HG02973 (cell line): ENCODE measurements around the gene BTBD16.

Source experiments
- ATAC-seq: cut with Tn5 transposase; IDR thresholded peaks from one replicate; pipeline ENCODE4 v1.9.1; 2021; ENCODE audit warnings: moderate library complexity; ENCODE audit not compliant: unreplicated experiment

Gene BTBD16

DNA sequence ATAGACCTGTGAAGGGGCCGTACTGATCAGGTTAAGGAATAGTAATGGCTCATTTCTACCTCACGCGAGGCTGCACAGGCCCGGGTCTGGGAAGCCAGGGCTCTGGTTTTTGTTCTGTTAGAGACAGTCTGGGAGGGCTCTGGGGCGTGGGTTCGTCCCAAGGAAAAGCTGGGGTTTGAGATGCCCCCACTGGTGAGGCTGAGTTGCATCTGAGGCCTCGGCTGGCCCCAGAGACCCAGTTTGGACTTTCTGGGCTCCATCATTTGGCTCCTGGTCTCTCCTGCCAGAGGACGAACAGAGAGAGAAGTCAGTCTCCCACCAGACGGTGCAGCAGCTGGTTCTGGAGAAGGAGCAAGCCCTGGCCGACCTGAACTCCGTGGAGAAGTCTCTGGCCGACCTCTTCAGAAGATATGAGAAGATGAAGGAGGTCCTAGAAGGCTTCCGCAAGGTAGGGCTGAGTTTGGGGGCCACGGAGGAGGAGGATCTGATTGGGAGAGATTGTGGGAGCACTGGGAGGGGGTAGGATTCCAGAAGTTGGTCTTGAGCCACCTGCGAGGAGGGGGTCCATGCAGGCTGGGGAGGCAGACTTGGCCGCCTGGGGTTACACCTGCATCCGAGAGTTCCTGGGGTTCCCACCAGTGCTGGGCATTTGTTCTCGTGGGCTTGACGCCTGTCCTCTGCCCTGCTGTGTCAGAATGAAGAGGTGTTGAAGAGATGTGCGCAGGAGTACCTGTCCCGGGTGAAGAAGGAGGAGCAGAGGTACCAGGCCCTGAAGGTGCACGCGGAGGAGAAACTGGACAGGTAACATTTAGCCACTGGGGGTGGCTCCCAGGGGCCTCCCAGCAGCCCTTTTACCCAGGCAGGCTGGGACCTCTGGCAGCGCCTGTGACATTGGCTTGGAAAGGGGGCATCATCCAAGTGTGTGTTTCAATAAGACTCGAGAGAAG lies 22.5 kb upstream of the BTBD16 start:
- no peak for ATAC-seq

DNA sequence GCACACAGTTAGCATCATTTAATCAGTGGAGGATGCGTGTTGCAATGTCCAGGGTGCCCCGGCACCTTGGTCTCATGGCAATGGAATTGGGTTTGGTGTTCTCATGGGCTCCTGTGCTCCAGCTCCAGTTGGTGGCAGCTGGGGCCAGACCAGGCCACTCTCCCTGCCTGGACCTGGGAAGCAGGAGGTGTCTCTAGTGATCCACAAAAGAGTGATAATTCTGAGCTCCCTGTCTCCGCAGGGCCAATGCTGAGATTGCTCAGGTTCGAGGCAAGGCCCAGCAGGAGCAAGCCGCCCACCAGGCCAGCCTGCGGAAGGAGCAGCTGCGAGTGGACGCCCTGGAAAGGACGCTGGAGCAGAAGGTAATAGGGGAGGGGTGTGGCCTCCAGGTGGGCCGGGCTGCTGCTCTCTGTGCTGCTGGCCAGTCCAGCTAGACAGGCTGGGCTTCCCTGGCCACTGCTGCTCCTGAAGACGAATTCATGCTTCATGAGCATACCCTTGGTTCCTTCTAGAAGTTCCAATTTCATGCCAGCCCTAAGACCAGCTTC lies 21.7 kb upstream of the BTBD16 start:
- no peak for ATAC-seq

DNA sequence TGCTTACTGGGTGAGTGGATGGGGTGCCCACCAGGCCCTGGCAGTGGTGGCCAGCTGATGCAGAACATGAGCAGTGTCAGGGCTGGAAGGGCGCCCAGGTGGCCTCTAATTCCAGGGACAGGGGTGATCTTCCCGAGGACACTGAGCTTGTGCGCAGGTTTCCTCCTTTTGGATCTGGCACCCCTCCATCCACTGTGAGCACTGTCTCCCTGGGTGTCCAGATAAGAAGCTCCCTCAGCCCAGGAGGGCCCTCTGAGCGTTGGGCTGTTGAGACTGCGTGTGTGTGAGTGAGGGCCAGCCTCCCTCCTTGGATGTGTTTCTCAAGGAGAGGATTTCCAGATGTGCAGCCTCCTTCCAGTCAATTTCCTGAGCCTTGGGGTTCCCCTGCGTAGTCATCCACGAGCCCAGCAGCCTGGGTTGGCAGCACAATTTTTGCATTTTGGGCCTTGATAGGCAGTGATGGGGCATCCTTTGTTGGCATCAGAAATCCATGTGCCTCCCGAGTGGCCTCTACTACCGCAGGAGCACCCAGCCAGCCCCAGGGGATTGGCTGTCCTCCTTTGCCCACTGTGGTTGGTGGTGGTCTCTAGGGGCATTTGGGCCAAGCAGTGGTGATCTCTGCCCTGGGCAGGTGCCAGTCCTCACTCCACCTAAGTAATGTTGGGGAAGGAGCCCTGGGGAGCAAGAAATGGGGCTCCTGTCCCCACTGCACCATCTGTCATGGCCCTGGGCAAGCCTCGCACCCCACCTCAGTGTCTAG lies 20.9 kb upstream of the BTBD16 start:
- ATAC-seq = no peak

DNA sequence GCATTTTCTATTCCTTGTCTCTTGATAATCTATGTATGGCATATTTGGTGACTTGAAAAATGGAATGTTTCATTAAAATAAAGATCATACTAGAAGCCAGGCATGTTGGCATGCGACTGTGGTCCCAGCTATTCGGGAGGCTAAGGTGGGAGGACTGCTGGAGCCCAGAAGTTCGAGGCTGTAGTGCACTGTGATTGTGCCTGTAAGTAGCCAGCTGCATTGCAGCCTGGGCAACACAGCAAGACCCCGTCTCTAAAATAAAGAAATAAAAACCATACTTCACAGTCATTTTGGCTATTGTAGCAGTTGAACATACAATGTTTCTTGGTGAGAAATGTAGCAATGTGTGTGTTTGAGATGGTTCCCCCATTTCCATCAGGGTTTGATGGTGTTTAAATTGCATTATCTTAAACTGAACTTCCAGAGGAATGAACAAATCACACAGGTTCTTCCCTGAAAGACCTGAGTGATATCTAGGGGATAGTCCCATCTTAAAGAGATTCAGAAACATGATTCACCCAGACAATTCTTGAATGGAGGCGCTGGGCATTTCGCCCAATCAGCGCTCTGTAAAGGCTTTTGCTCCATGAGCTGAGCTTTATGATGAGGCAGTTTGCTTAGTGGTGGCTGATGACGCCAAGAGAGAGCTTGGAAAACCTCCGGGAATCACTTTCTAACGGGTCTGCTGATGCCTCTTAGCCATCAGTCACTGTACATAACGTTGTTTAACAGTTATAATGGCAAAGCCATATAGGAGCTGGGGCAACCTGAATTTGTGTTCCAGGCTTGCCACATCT lies 19.4 kb upstream of the BTBD16 start:
- no peak for ATAC-seq

DNA sequence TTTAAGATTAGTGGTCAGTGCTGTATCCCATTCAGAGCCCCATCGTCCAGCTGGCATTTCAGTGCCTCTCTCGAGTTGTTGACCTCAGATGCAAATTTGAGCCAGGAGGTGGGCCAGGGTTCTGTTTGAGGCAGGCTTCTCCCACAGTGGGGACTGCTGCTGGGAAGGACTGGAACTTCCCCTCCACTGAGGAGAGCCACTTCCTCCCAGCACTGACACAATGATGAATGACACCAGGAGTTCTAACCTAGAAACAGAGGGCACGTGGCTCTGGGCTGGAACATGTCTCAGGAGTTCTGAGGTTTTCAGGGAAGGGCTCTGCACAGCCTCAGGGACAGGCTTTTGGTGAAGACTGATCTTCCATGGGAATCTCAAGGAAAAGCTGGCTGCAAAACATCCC lies 18.3 kb upstream of the BTBD16 start:
- ATAC-seq = no peak

DNA sequence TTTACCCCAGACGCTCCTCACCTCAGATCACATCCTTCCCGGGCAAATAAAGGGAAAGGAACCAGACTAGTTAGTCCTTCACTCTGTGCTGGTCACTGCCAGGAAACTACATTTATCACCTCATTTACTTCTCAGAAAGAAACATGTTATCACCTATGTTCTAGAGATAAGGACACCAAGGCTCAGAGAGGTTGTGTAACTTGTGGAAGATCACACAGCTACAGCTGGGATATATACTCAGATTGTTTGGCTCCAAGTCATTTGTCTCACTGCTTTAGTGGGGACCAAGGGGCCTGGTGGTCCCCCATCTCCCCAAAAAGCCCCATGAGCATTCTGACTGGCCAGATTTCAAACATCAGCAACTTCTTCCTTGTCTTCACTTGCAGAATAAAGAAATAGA lies 17.5 kb upstream of the BTBD16 start:
- ATAC-seq = no peak

DNA sequence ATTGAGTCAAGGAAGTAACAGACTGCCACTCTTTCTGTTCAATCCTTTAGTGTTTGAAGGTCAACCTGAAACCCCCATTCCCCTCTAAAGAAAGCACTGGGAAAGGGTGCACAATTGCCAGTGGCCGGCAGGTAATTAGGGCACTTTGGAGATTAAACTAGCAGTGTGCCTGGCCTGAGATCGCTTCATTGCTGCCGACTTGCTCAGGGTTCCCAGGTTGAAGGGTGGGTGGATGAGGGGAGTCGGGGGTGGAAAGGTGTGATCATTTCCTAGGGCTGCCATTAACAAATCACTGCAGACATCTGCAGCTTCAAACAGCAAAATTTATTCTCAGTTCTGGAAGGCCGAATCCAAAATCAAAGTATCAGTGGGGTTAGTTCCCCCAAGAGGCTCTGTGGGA lies 16.3 kb upstream of the BTBD16 start:
- no peak for ATAC-seq

DNA sequence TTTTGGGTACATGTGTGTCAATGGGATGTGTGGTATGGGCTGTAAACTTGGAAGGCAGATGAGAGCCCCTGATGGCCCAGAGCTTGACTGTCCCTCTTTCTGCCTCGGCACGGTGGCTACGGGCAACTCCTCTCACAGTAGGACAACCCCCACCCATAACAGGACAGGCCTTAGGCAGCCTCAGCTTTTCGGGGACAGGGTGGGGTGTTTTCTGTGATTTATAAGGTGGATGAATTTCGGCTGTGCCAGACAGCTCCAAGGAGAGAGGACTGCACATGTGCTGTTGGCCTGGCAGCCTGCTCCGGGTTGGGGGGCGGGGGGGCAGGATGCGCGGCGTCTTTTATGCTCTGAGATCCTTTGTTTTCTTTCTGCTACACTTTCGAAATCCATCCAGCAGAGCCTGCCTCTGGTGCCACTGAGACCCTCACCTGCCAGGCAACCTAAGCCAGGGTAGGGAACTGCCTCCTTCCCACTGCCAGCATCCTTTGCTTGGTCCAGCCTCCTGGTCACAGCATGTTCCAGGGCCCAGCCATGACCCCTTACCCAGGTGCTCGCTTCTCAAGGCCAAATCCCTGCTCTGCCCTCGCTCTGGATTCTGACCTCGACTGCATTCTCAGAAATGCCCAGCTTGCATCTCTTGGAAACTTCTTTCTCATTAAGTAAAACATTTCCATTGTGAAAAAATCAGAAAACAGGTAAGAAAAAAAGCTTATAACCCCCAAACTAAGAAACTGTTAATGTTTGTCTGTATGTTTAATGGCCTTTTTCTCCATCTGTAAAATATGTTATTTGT lies 15.4 kb upstream of the BTBD16 start:
- no peak for ATAC-seq

DNA sequence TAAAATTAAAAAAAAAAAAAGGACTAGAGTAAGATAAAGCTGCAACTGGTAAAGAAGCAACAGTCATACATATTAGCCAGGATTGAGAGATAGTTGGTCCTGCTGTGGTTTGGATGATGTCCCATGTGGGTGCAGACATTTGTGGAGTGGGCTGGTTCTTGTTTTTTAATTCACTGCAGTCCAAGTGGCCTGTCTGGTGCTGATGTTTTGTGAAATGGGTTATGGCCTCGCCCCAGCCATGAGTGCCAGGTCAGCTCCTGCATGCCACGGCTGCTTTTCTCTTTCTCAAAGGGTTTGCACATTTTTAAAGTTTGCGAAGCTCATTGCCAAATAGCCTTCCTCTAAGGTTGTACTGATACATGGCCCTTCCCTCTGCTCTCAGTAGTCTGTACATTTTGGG lies 14.1 kb upstream of the BTBD16 start:
- ATAC-seq = no peak

DNA sequence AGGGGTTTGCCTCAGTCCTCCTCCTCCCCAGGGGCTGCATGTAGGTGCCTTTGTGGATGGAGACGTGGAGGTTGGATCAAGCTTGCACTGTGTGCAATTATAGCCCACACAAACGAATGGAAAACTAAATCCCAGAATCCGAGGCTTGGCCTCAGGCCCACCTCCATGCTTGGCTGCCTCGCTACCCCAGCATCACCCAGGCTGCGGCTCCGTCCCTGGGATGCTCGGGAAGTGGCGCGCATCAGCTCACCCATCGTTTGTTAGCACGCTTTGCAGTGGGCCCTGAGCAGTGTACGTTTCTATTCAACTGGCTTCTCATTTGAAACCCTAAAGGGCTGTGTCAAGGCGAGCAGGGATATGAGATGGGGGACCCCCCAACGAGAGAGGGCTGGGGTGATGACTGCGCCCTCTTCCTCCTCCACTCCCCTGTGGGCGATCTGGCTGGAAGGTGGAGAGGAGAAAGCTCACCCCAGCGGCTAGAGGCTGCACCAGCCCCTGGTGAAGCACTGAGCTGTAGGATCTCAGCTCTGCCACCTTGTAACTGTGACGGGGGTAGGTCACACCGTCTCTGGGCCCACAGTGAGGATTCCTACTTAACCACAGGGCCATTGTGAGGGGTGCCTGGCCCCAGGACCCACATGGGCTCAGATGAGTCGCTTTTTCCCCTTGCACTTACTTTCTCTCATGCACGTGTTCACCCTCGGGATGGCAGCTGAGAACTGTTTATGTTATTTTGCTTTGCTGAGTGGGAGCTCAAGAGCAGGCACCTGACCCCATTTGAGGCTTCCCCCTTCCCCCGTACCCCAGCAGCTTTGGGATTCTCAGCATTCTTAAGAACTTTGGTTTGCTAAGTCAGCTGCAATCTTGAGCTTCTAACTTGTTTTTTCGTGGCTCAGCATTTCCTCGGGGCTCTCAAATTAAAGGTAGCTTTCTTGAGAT lies 12.7 kb upstream of the BTBD16 start:
- no peak for ATAC-seq

DNA sequence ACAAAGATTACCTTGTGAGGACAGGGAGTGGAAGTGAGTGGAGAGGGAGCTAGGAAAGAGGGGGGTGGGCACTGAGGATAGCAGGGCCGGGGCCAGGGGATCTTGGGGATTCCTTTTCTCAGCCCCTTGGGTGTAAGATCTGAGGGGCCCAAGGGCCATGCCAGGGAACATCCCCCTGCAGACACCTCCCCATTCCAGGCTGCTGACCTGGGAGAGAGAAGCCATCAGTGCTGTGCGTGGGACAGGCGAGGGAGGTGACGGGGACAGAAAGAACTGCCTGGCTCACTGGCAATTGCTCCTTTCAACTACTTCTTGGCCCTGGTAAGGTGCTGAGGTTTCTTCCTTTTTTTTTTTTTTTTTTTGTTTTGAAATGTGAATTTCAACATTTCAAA lies 12.0 kb upstream of the BTBD16 start:
- no peak for ATAC-seq

DNA sequence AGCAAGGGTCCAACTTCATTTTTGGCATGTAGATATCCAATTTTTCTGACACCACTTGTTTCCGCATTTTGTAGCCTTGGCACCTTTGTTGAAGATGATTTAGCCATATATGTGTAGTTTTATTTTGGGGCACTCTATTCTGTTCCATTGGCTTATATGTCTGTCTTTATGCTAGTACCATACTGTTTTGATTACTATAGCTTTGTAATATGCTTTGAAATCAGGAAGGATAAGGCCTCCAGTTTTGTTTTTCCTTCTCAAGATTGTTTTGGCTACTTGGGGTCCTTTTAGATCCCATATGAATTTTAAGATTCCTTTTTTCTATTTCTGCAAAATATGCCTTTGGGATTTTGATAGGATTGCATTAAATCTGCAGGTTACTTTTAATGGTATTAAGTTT lies 9.5 kb upstream of the BTBD16 start:
- ATAC-seq = no peak

DNA sequence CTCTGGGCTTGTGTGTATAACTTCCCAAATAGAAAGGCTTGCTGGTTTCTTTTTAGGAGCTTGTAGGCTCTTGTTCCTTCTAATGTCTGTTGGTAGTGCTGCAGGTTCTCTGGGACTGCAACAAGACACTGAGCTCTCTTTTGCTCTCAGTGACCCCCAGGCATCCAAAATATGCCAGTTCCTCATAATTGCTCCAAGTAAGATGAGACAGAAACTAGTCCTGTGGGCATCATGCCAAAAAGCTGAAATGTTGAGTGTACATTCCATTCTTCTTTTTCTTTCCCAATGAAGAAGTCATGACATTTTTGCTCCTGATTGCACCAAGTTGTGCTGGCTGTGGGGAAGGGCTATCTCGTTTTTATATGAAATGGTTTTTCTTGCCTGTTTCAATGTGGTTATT lies 7.1 kb upstream of the BTBD16 start:
- ATAC-seq = no peak

DNA sequence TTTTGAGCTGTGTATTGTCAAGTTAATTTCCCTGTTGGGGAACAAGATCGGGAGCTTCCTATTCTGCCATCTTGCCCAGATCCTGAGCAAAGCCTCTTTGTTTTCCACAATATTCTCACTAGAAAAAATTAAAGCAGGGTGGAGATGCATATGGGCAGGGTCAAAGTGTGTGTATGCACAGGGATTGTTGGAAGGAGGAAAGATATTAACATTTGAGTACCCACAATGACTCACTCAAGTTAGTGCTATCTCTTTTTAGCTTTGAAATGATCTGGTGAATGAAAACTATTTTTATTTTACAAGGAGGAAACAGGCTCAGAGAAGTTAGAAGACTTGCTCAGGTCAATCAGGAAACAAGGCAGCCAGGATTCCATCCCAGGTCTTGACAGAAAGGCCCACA lies 6.7 kb upstream of the BTBD16 start:
- ATAC-seq = no peak

DNA sequence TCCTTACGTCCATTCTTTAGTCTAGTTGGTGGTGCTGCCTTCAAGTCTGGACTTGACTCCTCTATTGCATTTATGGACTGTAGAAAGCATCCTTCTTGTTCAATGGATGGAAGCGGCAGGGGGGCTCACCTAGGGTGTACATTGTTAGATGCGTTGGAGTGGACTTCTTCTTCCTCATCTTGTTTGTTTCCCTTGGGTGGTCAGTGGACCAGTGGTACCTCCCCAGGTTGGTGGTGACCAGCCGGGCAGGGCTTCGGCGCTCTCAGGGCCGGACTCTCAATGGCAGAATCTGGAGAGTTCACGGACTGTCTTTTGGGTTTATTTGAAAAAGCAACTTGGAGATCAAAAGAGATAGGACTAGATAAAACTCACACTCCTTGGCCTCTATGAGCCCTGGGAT lies 6.2 kb upstream of the BTBD16 start:
- ATAC-seq = no peak

DNA sequence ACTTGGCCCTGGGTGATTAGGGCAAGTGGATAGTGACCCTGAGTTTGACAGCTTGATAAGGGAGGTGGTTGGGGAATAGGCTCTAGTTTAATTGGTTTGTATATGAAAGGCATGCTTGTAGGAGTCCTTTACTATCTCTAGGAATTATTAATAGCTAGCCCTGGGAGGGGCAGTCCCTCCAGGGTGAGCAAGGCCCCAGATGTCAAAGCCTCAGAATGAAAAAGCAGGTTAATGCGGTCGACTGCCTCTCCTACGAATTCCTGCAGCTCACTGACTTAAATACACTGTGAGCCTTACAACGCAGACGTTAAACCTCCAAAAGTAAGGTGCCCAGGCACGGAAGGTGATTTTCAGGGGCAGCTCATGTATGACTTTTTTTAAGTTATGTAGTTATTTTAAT lies 5.2 kb upstream of the BTBD16 start:
- no peak for ATAC-seq

DNA sequence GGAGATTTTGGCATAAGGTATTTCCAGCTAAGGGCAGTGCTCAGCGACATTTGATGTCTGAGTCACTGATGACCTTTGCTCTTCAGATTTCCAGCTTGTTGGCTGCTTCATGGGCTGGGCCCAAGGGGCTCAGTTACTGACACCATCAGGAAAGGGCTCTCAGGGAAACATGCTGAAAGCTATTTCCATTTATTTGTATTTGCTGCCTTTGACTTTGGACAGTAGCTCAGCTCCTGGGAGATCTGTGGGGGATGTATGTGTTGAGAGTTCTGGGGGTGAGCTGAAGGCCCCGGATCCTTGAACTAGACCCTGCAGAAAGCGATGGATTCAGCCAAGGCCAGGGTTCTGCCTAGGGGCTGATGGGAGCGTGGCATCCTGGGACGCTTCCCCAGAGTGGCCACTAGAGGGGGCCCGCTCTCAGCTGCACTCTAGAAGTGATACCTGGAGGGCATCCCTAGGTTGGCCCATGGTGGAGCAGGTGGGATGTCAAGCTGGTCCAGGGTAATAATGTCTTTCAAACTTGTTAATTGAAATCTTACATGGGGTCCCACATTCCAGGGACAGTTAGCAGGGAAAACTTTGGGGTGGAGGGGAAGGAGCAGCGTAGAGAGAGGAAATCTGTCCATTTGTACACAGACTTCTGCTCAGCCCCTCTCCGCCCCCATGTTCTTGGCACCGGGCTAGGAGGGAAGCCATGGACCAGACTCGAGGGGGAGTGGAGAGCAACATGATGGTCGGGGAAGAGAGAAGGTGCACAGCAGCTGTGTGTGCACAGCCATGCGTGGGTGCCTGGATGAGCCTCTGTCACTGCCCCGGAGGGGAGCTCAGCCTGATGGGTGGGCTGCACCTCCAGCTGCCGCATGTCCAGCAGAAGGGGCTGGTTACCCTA lies 3.0 kb upstream of the BTBD16 start:
- peak; percentile 77 for ATAC-seq

DNA sequence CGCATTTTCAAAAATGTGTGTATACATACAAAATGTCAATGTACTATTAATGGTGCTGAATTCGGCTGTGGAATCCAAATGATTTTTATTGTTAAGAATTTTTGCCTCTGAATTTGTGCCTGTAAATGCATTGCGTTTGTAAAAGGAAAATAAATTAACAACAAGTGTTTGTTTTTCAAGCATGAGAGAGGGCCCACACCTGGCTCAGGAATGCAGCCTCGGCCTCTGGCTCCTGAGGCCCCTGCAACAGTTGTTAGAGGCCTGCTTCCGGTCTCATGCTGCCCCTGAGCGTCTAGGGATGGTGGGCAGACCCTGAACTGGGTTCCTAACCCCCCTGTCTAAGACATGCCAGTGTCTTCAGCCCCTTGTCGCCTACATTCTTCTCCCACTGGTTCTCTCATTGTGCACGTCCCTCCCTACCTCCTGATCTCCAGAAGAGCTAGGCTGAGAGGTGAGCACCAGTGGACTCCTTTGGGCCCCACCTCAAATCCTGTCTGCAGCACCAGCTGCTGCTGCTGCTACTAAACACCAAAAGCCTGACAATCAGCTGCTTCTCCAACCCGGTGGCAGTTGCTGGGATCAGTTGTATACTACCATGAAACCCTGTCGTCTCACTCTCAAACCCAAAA lies 1.9 kb upstream of the BTBD16 start:
- no peak for ATAC-seq
